ENCODE measurements around the gene PLA2G6. TPM values are rescaled to one million over a fixed set of nuclear protein-coding genes. Genes with fewer than 3 reads are reported as not detected.

Gene PLA2G6
- total and polyA plus RNA-seq, 2 of the 4 experiments (the other 2 are of a cell fraction): 6.1 to 10.3 TPM

- no peak overlapping the region for H4K91ac ChIP-seq (ENCODE audit: insufficient read depth, low read depth, low read length)
- POLR2A ChIA-PET (ENCODE audit: unreplicated experiment): interaction anchor here (0.6 kb wide), 1 partner anchor 107 kb away, joined by 5 read pairs; no protein-coding TSS in a partner anchor
- H2BK120ac ChIP-seq (ENCODE audit: low read depth, low read length): no peak overlapping the region
- H3K4ac ChIP-seq (ENCODE audit: low read depth, low read length): 0 out of 2 replicates have a peak overlapping the region, but pooled peaks have one; percentile 37
- no peak overlapping the region for H3K9ac ChIP-seq (ENCODE audit: low read depth, low read length)
- no peak overlapping the region for H3K56ac ChIP-seq (ENCODE audit: extremely low read depth, insufficient read depth, low read length)
- no peak overlapping the region for H3K23ac ChIP-seq (ENCODE audit: low read depth, low read length)
- no peak overlapping the region for H4K5ac ChIP-seq (ENCODE audit: low read depth, low read length)
- H3K9me1 ChIP-seq (ENCODE audit: insufficient read depth, low read length): peaks cover 5% of the 10 kb centered on the region; the same call in 1 of the 2 replicates
- H3K4me1 ChIP-seq (ENCODE audit: control insufficient read depth, insufficient read depth, low read length): peaks cover 4% of the 10 kb centered on the region
- CTCF ChIA-PET: interaction anchor here (0.6 to 1.9 kb wide), 2 partner anchors 17 to 194 kb away, joined by 3 to 6 read pairs; no protein-coding TSS in a partner anchor
- peak; percentile 12 for DNase-seq
- no peak overlapping the region for H3K4me2 ChIP-seq (ENCODE audit: low read depth, low read length)
- H4K8ac ChIP-seq (ENCODE audit: low read depth in 2 of 2, low read length in 2 of 2): no peak overlapping the region
- H3K18ac ChIP-seq (ENCODE audit: low read depth, low read length): no peak overlapping the region
- H3K27me3 ChIP-seq (ENCODE audit: control insufficient read depth, insufficient read depth, low read length): peaks cover 7% of the 10 kb centered on the region; the same call in 1 of the 2 replicates
- no peaks in the 10 kb centered on the region for H4K20me1 ChIP-seq (ENCODE audit: insufficient read depth, low read length)
- H2AK5ac ChIP-seq (ENCODE audit: low read depth, low read length): 0 out of 2 replicates have a peak overlapping the region, but pooled peaks have one; percentile 13
- dilution Hi-C loops (cut with HindIII; ENCODE audit: low sequenced_read_pairs, unreplicated experiment) (no loop called here), in situ Hi-C loops (cut with MboI; ENCODE audit: low sequenced_read_pairs) (no loop called here), intact Hi-C loops (cut with micrococcal nuclease) (no loop called here)
- H2BK15ac ChIP-seq (ENCODE audit: low read depth, low read length): no peak overlapping the region
- BruUV-seq (replicated peaks): no TSS peak
- H2BK20ac ChIP-seq (ENCODE audit: low read depth, low read length): no peak overlapping the region
- H3K9me3 ChIP-seq (ENCODE audit: control insufficient read depth, insufficient read depth, low read length): no peaks in the 10 kb centered on the region
- H3K27ac ChIP-seq (ENCODE audit: insufficient read depth, low read length): no peak overlapping the region
- H3K14ac ChIP-seq (replicated peaks; ENCODE audit: low read depth, low read length): no peak overlapping the region
- H2AFZ ChIP-seq (replicated peaks; ENCODE audit: low read length, poor library complexity): peak overlapping the region; percentile 79
- H3K79me1 ChIP-seq (ENCODE audit: low read depth in 1 of 2, low read length in 2 of 2): no peaks in the 10 kb centered on the region
- H2AK9ac ChIP-seq (replicated peaks; ENCODE audit: low read depth, low read length, poor library complexity): peak overlapping the region; percentile 79
- H2BK5ac ChIP-seq (ENCODE audit: low read depth, low read length, poor library complexity, severe bottlenecking): no peak overlapping the region
- ATAC-seq (ENCODE audit: low read depth): no peak; the same call in 1 of the 2 replicates
- no peak overlapping the region for H3K4me3 ChIP-seq (ENCODE audit: insufficient read depth, low read depth, low read length)
- whole genome bisulfite sequencing, 2 experiments (ENCODE audit: extremely low coverage in 2 of 2, insufficient read length in 1 of 2): 40% methylated on average over 5 of the region's 32 CpGs; no CpG with 5 or more reads in 1 of the 2 experiments
- H3K36me3 ChIP-seq (ENCODE audit: control insufficient read depth, insufficient read depth, low read length): no peaks in the 10 kb centered on the region
- TF ChIP-seq, protein P1, sequence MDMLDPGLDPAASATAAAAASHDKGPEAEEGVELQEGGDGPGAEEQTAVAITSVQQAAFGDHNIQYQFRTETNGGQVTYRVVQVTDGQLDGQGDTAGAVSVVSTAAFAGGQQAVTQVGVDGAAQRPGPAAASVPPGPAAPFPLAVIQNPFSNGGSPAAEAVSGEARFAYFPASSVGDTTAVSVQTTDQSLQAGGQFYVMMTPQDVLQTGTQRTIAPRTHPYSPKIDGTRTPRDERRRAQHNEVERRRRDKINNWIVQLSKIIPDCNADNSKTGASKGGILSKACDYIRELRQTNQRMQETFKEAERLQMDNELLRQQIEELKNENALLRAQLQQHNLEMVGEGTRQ (IDR thresholded peaks at IDR 0.05; ENCODE audit: low read depth, low read length): no peak
- no peak for TF ChIP-seq MXI1 (IDR thresholded peaks at IDR 0.05; ENCODE audit: borderline replicate concordance, low read depth, low read length)
- TF ChIP-seq MAFK (IDR thresholded peaks at IDR 0.05; ENCODE audit: low read depth, low read length): no peak
- no peak for TF ChIP-seq CEBPB (IDR thresholded peaks at IDR 0.05; ENCODE audit: low read depth, low read length)
- peak; percentile 25; the same call in 1 of the 2 replicates for TF ChIP-seq RAD21 (IDR thresholded peaks at IDR 0.05; ENCODE audit: low read length)
- TF ChIP-seq, protein P2, sequence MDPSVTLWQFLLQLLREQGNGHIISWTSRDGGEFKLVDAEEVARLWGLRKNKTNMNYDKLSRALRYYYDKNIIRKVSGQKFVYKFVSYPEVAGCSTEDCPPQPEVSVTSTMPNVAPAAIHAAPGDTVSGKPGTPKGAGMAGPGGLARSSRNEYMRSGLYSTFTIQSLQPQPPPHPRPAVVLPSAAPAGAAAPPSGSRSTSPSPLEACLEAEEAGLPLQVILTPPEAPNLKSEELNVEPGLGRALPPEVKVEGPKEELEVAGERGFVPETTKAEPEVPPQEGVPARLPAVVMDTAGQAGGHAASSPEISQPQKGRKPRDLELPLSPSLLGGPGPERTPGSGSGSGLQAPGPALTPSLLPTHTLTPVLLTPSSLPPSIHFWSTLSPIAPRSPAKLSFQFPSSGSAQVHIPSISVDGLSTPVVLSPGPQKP (IDR thresholded peaks at IDR 0.05; ENCODE audit: borderline replicate concordance, low read depth, low read length): no peak
- no peak for TF ChIP-seq RCOR1 (IDR thresholded peaks at IDR 0.05; ENCODE audit: insufficient replicate concordance, low read length)
- no peak for TF ChIP-seq CHD1 (IDR thresholded peaks at IDR 0.05; ENCODE audit: low read depth, low read length)
- TF ChIP-seq MAZ (IDR thresholded peaks at IDR 0.05; ENCODE audit: borderline replicate concordance, low read depth, low read length): no peak
- no peak for TF ChIP-seq FOS (IDR thresholded peaks at IDR 0.05; ENCODE audit: low read depth, low read length)
- no peak for TF ChIP-seq BHLHE40 (IDR thresholded peaks at IDR 0.05; ENCODE audit: low read depth, low read length)
- no peak for TF ChIP-seq SMC3 (IDR thresholded peaks at IDR 0.05; ENCODE audit: low read depth, low read length)
- TF ChIP-seq POLR2A (IDR thresholded peaks at IDR 0.05; ENCODE audit: low read depth, low read length): no peak
- no peak for TF ChIP-seq NFE2L2 (IDR thresholded peaks at IDR 0.05; ENCODE audit: low read depth, low read length)
Observed at GRCh38 chr22:38097557-38098409, 83.8 kb downstream of the PLA2G6 start.

Data from IMR-90 (cell line).